ENCODE measurements around the gene RIPOR3.
"Not testable (repeated sequence)": the region's sequence is repeated elsewhere in the genome, so short reads cannot be mapped to it uniquely, and the experiment has no call there.

The RIPOR3 gene

GRCh38 chr20:50632701-50633100 is 58.6 kb downstream of the RIPOR3 start:
- DNase-seq: no peak

GRCh38 chr20:50632236-50632635 is 59.1 kb downstream of the RIPOR3 start:
- no peak for DNase-seq

GRCh38 chr20:50630578-50631263 is 60.6 kb downstream of the RIPOR3 start:
- DNase-seq: no peak

GRCh38 chr20:50629670-50630045 is 61.7 kb downstream of the RIPOR3 start:
- DNase-seq: no peak

GRCh38 chr20:50628853-50629669 is 62.3 kb downstream of the RIPOR3 start:
- DNase-seq: peak in 1 of 2 experiments; percentile 52

- peak; percentile 92 to 95 for DNase-seq
Observed at GRCh38 chr20:50628332-50628731, 63.0 kb downstream of the RIPOR3 start.

- no peak for DNase-seq
Observed at GRCh38 chr20:50627747-50628146, 63.6 kb downstream of the RIPOR3 start.

- DNase-seq: peak; percentile 71 to 80
Observed at GRCh38 chr20:50625986-50626677, 65.2 kb downstream of the RIPOR3 start.

GRCh38 chr20:50624351-50625016 is 66.9 kb downstream of the RIPOR3 start:
- peak in 1 of 2 experiments; percentile 52 for DNase-seq

- no peak for DNase-seq
Observed at GRCh38 chr20:50621068-50621665, 70.2 kb downstream of the RIPOR3 start.

GRCh38 chr20:50620459-50620858 is 70.9 kb downstream of the RIPOR3 start:
- not testable (repeated sequence) for DNase-seq

GRCh38 chr20:50618537-50618936 is 72.8 kb downstream of the RIPOR3 start:
- DNase-seq: no peak

GRCh38 chr20:50617022-50617421 is 74.3 kb downstream of the RIPOR3 start:
- no peak for DNase-seq

GRCh38 chr20:50615407-50615806 is 75.9 kb downstream of the RIPOR3 start:
- no peak for DNase-seq

- DNase-seq: no peak
Observed at GRCh38 chr20:50613438-50614169, 77.7 kb downstream of the RIPOR3 start.

GRCh38 chr20:50611128-50611810 is 80.1 kb downstream of the RIPOR3 start:
- no peak for DNase-seq

GRCh38 chr20:50610212-50610718 is 81.1 kb downstream of the RIPOR3 start:
- DNase-seq: no peak

- DNase-seq: no peak
Observed at GRCh38 chr20:50609438-50609989, 81.8 kb downstream of the RIPOR3 start.

- DNase-seq: no peak
Observed at GRCh38 chr20:50608750-50609104, 82.6 kb downstream of the RIPOR3 start.

GRCh38 chr20:50607850-50608749 is 83.2 kb downstream of the RIPOR3 start:
- DNase-seq: no peak
